GM18505 (cell line): ENCODE data around the gene SCGN.

Experiments
- ATAC-seq: cut with Tn5 transposase; IDR thresholded peaks from one replicate; pipeline ENCODE4 v1.9.1; 2021; ENCODE audit not compliant: unreplicated experiment
- POLR2A ChIP-seq: IDR thresholded peaks from 4 replicates; pipeline ENCODE4 v1.6.1; 2011; ENCODE audit warnings: borderline replicate concordance; ENCODE audit not compliant: insufficient read depth, insufficient read length; ENCODE audit errors: extremely low read depth

Gene SCGN

DNA sequence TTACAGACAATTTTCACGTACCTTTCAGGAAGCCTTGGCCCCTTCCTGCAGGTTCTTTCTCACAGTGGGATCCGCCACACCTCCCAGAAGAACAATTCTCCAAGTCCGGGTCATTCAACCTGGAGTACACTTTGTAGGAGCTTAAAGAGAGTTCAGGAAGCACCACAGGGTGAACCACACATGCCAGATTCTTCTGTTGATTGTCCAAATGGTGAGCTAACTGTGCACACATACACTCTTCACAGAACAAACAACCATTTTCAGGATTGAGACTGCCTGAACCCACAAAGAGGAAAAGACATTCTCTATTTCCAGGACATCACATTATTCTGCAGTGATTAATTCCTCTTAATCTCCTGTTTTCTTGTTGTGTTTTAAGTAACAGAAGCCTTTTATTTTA, 51.0 kb downstream of the SCGN start:
- no peak for TF ChIP-seq POLR2A
- ATAC-seq = no peak

DNA sequence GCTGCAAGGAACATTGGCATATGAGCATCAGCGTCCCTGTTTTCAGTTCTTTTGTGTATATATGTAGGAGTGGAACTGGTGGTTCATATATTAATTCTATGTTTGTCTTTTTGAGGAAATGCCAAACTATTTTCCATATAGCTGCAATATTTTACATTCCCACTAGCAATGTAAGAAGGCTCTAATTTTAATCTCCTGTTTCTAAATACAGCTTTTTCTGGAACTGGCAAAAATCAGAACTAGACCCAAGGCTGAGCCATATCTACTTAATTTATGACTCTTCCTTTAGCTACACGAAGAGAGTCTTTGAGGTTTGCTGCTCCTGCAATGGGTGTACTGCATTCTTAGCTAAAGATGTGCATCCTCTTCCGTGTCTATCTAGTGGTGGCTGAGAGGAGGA, 52.0 kb downstream of the SCGN start:
- ATAC-seq = no peak
- TF ChIP-seq POLR2A = no peak

DNA sequence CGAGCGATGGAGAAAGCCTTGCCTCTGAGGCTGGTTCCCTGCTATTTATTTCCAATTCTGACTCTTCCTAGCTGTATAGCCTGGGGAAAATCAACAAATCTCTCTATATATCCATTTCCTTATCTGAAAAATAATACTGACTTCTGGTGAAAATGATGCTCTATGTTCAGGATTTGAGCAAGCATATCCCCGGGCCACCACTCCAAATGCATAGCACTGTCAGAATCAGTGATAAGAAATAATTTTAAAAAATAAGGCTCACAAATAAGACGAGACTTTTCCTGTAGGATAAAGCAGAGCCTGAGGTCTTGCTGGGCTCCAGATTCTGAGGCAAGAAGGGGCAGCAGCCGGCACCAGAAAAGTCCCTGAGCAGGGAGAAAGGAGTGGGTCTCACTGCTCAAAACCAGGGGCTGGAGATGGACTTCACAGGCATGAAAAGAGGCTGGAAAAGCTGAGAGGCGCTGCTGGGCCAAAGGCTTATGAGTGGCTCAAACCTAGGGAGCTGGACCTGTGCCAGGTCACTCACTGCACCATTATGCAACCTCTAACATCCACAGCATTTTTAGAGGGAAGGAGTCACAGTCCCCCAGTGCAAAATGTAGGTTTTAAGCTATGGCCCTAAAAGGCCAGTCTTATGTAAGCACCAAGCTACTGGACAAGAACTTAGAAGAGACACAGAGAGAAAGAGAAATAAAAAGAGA, 54.4 kb downstream of the SCGN start:
- ATAC-seq = no peak

DNA sequence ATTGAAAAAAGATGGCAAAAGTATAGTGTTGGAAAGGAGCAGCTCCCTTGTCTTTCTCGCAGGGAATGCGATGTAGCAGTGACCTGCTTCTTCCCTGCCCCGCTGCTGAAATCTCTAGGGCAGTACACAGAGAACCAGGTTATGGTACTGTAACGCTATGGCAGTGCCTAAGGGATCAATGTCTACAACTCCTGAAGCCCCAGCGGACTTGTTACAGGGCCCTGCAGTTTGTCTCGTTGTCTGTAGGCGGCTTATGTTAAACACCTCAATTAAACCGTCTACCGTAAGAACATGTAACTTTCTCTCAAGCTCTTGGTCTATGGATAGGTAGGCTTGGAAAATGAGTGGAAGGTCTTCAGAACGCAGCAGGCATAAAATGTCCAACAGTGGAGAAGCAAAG, 57.7 kb downstream of the SCGN start:
- ATAC-seq = no peak
- no peak for TF ChIP-seq POLR2A

More for the DNA sequence above, 54.4 kb downstream of the SCGN start:
- no peak for TF ChIP-seq POLR2A

DNA sequence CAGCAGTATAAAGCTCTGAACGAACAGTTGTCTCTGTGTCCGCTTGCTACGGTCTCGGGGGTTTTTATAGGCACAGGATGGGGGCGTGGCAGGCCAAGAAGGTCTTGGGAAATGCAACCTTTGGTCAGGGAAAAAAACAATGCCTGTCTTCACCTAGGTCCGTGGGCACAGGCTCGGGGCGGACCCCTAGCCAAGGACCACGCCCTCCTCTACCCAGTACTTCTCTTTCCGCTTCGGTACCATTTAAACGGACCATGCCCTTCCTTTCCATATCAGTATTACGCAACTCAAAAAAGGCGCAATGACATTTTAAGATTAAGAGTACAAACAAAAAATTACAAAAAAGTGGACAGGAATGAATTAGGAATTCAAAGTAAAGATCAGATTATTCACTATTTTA, 58.3 kb downstream of the SCGN start:
- ATAC-seq = no peak
- no peak for TF ChIP-seq POLR2A

DNA sequence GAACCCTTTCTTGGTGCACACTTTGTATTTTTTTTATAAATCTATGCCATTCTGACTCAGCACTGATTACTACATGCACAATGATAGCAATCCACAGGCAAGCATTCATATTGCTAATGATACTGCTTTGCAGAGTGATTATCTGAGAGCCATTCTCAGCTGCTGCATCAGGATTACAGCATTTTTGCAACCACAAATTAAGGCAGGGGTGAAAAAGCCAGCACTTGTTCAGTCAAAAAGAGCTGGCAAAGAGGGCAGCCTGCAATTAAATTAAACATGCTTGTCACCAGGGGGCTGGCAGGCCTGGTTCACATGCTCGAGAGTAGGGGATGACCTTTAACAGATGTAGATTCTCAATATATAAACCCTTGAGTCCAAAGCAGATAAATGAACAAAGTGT, 61.8 kb downstream of the SCGN start:
- no peak for TF ChIP-seq POLR2A
- no peak for ATAC-seq

DNA sequence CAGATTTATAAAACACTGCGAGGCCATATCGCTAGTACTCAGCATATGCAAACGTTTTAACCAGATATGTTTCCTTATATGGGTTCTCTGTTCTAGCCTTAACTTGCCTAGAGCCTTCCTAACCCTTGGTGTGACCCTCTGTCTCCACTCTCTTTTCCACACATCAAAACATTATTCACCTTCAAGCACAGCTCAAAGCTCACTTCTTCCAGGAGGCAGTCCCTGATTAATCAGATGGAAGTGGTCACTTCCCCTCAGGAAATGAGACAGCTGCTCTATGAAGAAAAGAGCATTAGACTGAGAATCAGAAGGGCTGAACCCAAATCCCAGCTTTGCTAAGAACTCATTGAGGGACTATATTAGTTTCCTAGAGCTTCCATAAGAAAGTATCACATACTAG, 62.8 kb downstream of the SCGN start:
- no peak for ATAC-seq
- TF ChIP-seq POLR2A = no peak

DNA sequence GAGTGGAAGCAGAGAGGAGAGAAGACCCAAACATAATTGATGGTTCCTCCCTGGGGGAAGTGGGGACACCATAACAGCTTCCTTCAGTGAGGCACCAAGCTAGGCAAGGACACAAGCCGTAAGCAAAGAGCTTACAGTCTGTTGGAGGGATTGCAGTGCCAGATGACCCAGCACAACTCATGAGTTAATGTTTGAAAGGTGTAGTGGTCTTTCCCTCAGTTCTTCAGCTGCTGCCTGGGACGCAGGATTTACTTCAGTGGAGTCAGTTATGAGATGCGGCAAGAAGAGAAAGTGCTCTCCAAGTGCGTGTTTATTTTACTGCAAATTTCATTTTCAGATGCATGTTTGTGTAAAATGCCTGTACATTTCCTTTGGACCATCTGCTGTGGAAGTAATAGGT, 63.8 kb downstream of the SCGN start:
- no peak for ATAC-seq
- no peak for TF ChIP-seq POLR2A

DNA sequence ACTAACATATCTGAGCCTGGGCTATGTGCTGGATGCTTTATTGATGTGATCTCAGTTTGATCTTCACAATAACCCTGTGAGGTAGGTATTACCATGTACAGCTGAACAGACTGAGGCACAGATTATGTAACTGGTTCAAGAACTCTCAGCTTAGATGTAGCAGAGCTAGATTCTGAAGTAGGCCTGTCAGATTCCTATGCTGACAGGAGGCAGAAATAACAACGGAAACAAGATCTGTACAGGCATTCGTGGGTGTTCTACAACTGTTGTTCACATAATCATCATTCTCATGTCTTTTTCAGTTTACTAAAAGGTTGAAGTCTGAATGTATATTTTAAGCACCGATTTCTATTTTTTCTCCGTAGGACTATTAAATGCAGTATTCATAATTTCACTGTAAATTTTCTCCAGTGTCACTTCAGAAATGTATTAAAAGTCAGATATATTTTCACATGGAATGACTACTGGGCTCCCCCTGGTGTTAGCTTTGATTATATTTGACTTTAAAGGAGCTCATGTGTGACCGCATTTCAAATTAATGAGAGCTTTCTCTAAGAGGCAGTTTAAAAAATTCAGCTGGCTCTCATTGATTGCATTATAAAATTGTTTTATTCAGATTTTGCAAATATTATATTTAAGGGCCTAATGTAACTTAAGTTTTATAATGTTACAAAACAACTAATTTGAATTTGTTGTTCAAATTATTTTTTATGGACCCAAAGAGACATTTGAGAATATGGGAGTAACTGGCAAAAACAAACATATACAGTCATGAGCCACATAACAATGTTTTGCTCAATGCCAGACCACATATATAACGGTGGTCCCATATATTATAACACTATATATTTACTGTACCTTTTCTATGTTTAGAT, 66.1 kb downstream of the SCGN start:
- no peak for ATAC-seq
- TF ChIP-seq POLR2A = no peak

DNA sequence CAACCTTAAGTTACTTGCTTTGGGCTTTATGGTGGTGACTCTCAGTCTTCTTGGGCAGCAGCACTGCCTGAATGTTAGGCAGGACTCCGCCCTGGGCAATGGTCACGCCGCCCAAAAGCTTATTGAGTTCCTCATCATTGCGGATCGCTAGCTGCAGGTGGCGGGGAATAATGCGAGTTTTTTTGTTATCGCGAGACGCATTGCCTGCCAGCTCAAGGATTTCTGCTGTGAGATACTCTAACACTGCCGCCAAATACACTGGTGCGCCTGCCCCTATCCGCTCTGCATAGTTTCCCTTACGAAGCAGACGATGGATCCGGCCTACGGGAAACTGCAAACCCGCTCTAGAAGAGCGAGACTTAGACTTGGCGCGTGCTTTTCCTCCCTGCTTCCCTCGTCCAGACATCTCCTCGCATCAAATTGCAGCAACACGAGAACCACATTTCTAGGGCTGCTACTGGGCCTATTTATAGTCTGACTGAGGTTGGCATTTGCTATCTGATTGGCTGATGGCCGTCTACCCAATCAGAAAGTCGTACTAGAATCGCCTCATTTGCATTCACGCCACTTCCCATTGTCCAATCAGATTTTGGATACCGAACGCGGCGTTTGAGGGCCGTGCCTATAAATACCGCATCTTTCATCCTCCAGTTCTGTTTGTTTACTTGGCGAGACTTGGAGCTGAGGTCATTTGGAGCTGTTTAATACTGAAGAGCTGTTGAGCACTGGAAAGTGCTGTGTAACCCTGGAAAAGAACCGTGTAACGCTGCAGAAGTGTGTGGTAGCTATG, 74.3 kb downstream of the SCGN start:
- no peak for ATAC-seq
- no peak for TF ChIP-seq POLR2A

DNA sequence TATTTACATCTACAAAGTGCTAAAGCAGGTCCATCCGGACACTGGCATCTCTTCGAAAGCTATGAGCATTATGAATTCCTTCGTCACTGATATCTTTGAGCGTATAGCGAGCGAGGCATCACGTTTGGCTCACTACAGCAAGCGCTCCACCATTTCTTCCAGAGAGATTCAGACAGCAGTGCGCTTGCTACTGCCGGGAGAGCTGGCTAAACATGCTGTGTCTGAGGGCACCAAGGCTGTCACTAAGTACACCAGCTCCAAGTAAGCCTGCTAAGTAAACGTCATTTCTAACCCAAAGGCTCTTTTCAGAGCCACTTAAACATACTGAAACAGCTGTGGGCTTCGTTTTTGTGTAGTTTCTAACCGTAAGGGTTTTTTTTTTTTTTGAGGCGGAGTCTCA, 75.0 kb downstream of the SCGN start:
- no peak for TF ChIP-seq POLR2A
- no peak for ATAC-seq

DNA sequence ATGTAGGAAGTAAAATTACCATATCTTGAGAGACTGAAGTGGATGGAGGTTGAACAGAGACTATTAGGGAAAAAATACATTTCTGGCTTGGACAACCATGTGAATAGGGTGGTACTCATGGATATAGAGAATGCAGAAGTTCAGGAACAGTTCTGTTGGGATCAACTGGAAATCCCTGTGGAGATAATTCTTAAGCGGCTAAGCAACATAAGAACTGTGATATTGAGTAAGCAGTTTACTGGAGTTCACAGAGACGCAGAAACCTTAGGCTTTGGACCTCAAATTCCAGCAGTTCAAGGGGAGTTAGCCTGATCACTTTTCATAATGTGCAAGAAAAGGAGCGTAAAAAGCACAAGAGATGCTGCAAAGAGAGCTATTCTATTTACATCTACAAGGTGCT, 78.9 kb downstream of the SCGN start:
- no peak for ATAC-seq
- no peak for TF ChIP-seq POLR2A

DNA sequence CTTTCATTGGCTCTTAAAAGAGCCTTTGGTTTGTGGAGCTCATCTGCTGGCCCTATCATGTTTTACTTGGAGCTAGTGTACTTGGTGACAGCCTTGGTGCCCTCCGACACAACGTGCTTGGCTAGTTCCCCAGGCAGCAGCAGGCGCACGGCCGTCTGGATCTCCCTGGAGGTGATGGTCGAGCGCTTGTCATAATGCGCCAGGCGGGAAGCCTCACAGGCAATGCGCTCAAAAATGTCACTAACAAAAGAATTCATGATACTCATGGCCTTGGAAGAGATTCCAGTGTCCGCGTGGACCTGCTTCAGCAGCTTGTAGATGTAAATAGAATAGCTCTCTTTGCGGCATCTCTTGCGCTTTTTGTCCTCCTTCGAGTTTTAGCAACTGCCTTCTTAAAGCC, 79.7 kb downstream of the SCGN start:
- no peak for ATAC-seq
- TF ChIP-seq POLR2A = no peak
